GM21515 (cell line): Measurements from ENCODE around the gene MAP3K21.

ENCODE experiments used
- ATAC-seq: cut with Tn5 transposase; IDR thresholded peaks from one replicate; pipeline ENCODE4 v1.9.1; 2021; ENCODE audit not compliant: unreplicated experiment

Gene MAP3K21

DNA sequence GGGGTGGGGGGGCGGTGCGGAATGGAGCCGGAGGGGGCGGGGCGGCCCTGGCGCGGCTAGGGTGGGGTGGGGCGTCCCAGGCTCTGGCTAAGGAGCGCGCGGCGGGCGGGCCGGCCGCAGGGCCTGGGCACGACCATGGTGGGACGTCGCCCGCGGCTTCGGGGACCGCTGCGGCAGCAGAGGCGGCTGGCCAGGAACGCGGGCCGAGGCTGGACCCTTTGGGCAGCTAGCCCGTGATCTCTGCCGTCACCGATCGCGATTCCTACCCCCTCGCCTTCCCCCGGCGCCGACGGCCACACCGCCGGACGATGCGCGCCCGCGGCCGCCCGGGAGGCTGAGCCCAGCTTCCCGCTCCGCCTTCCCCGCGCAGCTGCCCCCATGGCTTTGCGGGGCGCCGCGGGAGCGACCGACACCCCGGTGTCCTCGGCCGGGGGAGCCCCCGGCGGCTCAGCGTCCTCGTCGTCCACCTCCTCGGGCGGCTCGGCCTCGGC, at the start of gene MAP3K21:
TSS of gene MAP3K21 (plus strand) at position 74 of the 491 bp plus-strand sequence. CDS start at position 379, 305 bp downstream.
- peak; percentile 36 for ATAC-seq

DNA sequence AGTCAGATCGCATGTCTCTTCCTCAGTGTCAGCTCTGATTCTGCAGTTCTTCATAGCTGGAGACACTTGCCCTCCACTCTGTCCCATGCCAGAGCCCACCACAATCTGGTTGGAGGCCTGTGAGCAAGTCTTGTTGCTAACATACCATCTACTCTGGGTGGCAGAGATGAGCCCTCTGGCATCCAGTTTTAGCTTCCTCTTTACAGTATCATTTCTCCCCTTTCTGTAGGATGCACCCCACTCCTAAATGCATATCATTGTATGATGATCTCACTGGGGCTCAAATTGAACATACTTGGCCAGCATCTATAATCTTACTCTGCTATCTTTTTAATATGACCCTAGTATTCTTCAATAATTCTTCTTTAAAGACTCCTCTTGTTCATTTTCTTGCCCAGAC, 48.9 kb upstream of the MAP3K21 start:
- ATAC-seq, result no peak

DNA sequence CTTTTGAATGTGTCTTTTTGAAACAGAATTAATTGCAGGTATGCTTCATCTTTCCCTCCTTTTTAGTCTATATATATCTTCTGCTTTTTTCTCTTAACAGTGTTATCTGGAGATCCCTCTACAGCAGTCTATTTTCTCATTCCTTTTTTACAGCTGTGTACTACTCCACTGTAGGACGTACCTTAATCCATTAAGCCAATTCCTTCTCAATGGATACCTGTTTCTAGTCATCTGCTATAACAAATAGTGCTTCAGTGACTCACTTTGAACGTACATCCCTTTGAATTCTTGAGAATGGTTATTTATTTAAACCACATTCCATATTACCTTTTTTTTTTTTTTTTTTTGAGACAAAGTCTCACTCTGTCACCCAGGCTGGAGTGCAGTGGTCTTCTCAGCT, 47.6 kb upstream of the MAP3K21 start:
- ATAC-seq, result no peak

DNA sequence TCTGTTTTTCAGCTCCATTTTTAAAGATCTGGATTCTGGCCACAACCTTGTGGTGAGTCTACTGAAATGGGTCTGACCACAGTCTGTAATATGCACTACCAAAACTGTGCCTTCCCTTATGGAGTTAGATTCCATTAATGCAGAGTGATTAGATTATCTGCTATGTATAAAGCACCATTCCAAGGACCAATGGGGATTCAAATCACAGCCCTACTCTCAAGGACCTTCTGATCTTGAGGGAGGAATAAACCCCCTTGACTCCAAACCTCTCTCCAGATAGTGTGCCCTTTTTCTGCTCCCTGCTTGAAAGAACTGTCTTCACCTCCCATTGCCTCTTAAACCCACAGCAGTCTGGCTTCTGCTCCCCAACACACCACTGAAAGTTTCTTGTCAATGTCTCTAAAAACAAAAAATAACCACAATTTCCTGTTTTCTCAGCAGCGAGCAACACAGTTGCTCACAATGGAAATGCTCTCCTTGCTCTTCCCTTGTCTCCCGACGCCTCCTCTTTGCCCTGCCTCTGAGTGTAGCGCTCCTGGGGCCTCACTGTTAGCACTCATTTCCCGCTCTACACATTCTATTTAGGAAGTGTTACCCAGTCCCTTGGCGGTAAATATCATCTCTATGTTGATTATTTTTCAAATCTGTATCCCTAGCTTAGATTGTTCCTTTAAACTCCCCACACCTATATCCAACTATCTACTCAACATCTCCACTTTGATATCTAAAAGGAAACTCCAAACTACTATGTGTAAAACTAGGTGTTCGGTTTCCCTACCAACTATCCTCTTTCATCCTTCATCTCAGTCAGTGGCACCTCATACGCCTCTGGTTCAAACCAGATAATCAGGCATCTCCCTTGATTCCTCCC, 45.6 kb upstream of the MAP3K21 start:
- peak; percentile 94 for ATAC-seq

DNA sequence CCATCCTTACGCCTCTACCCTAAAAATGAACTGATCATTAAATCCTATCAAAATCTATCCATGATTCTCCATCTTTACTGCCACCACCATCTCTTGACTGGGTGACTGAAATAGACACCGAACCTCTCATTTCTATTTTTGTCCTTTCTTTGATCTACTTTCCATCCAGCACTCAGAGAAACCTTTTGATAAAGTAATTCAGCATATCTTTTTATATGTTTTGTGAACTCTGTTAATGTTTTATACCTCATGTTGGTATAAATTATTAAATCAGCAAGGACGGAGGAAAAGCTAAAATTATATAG, 45.0 kb upstream of the MAP3K21 start:
- ATAC-seq, result no peak

DNA sequence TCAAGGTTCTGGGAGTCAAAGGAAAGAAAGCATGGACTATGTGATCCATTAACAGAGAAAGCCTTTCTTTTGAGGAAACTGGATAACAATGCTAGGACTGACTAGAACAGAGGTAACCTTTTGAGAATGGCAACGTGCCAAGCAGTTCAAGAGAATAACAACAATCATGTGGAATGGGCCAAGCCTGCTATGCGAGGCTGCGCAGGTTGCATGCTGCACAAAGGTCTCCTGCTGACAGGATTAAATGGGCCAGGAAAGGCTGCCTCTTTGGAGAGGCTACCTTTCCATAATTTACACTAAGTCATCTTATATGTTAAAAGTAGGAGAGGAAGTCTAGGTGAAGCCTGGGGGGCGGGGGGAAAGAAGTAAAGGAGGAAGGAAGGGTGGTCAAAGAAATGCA, 37.8 kb upstream of the MAP3K21 start:
- no peak for ATAC-seq

DNA sequence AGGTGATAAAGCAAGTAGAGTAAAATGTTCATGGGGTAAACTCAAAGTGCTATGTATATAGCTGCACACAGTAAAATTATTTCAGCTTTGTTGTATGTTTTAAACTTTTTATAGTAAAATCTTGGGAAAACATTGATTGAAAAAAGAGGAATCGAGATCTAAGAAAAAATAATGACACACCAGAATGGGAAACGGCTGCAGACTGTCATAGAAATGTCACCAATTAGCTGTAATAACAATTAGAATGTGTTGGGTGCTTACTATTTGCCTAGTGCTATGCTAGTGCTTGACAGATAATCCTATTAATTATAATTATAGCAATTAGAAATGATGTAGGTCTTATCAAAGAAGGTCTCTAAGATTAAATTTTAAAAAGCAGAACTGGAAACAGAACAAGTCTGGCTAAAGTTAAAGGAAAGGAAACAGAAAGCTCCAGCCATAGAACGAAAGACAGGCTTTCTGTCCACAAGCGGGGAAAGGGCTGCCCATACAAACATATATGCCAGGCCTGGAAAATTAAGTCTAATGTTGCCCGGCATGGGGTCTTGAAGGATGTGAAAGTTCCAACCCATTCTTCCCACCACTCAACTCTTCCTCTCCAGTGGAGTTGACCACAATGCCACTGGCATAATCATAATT, 37.0 kb upstream of the MAP3K21 start:
- ATAC-seq, result no peak

DNA sequence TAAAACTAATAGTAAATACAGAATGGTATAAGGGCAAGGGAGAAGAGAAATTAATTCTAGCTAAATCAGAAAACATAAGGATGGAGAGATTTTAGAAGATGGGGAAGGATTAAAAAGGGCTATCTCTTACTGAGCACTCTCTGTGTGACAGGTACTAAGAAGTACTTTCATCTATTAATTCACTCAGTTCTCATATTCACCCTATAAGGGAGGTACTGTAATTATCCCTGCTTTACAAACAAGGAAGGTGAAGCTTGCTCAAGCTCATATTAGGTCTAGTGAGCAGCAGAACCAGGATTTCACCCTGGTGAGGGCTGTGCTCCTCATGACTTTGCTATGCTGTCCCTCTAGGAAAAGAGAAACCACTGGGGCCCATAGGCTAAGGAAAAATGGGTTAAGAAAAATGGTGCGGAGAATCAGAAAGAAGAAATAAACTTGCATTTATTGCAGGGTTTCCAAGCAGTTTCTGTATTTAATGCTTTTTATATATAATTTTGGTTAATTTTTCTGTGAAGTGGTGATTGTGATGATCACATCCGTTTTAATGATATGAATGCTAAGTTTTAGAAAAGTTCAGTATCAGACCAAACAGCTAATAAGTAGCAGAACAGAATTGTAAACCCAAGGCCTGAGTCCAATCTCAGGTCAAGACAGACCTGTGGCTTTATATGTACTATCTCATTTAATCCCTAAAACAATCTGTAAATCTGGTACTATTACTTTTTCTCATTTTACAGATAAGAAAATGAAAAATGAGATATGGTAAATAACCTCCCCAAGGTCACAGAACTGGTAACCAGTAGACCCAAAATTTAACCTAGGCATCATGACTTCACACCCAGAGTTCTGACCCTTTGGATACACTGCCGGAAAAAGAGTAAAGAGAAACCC, 33.7 kb upstream of the MAP3K21 start:
- ATAC-seq, result no peak

DNA sequence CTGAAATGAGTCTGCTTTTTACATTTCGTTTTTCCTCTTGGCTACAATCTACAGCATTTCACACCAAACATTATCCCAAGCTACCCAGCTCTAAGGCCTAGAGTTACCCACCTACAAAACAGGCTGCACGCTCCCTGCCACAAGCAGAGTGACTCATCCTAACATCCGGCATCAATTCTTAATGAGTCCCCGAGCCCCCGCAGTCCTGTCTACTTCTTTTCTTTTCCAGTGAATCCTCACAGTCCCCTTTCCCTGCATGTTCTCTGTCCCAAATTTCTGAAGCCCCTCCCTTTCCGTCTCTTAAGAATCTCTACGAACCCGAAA, 32.6 kb upstream of the MAP3K21 start:
- peak; percentile 38 for ATAC-seq

DNA sequence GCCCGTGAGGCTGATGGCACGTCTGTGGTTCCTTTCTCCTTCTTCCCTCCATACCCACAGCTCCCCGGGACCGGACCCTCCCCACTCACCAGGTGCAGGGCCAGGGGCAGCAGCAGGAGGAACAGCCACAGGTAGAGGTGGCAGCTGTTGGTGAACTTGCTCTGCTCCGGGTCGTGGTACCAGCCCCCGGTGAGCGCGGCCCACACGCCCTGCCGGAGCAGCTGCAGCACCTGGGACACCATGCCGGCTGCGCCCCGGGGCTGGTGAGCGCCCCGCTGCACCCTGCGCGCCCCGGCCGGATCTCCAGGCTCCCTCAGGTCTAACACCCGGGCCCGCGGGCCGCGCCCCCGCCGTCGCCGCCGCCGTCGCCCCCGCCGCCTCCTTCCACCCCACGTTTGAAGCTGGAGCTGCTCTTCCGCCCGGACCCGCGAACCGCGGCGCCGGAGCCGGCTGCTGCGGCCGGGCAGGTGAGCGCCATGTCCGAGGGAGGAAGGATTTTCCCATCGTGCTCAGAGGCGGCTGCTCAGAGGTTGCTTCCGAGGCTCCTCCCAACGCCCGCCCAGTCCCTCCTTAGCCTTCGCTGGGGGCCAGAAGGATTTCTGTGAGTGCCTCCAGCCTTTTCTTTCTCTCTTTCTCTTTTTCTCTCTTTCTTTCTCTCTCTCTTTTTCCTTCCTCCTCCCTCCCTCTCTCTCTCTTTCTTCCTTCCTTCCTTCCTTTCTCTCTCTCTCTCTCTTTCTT, 32.1 kb upstream of the MAP3K21 start, which contains the start of gene PCNX2:
TSS of gene PCNX2 (minus strand) at position 489 of the 738 bp plus-strand sequence. CDS start at position 242, 247 bp downstream.
- peak; percentile 98 for ATAC-seq

DNA sequence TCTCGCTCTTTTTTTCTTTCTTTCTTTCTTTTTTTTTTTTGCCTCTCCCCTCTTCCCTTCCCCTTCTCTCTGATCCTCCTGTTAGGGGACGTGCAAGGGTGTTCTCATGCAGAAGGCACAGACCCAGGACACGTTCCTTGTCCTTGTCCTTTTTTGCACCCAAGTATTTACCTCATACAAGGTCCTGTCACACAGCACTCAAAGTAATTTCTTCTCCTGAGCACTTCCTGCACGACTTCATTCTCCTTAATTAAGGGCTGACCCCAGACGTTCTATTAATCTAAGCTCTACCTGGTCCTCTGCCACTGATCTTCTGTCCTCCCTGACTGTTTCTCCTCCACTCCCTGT, 31.6 kb upstream of the MAP3K21 start:
- ATAC-seq, result no peak

DNA sequence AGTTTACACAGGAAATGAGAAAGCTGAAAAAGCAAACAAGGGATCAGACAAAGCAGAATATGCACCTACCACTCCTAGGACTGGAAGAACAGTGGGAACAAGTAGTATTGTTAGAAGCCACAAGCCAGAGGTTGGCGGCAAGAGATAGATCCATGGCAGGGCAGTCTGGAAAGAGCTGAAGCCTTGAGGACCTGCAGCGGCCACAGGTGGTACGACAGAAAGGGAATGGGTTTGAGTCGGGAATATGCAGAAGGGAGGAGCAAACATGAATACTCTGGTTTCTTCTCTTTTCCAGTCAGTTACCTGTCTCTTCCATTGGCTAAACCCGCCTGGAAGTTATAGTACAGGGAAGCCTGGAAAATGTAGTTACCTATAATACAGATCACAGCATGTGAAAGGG, 28.1 kb upstream of the MAP3K21 start:
- ATAC-seq, result no peak

DNA sequence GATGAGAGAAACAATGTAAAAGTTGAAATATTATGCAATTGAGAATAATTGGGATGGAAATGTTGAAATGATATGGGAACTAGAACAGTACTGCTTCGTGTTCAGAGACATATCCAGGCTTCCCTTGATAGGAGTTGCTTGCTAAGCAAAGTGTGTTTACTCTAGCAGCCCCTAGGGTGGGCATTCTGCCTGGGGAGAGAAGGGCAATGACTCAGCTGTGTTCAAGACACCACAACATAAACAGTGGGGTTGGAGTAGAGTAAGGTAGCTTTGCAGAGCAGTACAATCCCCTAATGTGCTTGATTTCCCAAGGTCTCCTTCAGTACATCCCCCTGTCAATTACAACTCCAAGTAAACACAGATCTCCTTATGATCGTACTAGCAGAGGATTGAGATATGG, 27.2 kb upstream of the MAP3K21 start:
- no peak for ATAC-seq

DNA sequence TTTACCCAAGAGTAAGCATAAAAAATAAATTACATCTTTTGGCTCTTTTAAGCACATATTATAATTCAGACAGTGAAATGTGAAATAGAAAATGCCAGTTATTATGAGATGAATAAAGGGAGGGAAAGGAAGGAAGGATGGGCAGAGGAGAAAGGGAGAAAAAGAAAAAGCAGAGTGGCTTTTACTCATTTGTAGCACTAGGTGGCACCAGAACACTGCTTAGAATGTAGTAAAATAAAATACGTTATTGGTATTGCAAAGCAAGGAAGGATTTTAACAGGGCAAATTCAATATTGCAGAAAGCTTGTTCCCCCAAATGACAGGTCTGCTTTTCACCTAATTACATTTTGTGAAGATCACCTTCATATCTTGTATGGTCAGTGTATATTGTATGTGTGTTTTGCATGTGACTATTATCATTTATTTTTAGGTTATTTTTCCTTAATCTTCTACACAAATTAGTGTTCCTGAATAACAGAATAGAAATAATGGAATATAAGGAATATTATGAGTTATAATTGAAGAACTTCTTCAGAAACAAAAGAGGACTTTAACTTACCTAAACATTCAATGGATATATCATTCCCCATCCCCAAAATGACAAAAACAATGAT, 22.9 kb upstream of the MAP3K21 start:
- ATAC-seq, result no peak

DNA sequence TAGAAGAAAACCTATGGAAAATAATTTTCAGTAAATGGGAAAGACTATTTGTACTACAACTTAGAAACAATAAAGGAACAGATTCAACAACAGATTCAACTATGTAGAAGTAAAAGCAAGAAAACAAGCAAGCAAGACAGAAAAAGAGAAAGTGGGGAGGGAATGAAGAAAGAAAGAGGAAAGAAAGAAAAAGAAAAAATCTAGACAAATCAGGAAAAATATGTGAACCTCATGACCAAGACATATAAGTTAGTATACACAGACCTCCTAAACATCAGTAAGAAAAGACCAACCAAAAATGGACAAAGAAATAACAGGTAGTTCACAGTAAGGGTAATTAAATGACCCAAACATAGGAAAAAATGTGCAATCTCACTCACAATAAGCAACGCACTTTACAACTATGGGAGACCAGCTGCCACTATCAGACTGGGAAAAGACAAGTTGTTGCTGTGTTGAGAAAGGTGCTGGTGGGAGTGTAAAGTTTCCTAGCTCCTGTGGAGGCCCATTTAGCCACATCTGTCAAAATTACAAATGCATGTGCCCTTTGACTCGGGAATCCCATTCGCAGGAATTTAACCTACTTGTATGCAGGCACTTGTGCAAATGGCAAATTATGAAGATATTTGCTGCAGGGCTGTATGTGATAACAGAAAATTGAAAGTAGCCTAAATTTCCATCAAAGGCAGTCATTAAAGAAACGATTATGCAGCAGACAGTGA, 13.9 kb upstream of the MAP3K21 start:
- no peak for ATAC-seq

DNA sequence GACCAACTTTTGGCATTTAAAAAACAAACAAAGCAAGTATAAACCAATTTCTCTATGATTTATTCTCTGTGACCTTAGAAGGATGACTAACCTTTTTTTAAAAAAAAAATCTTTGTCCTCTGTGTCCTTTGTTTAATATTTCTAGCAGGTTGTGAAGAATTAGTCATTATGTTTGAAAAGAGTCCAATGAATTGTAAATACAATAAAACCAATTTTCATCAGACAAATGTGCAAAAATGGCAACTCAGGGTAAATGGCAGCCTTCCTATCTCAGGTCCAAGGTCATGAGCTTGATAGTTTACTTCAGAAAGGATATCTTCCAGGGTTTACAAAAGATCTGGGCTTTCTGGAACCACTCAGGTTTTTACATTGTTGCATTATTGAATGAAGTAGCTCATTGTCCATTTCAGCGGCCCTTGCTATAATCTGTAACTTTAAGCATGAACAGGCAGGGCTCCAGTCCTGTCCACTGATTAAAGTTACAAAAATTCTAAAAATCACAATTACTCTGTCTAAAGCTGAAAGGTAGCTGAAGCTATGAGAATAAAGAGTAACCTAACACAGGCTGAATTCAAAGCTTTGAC, 11.7 kb upstream of the MAP3K21 start:
- ATAC-seq, result no peak

DNA sequence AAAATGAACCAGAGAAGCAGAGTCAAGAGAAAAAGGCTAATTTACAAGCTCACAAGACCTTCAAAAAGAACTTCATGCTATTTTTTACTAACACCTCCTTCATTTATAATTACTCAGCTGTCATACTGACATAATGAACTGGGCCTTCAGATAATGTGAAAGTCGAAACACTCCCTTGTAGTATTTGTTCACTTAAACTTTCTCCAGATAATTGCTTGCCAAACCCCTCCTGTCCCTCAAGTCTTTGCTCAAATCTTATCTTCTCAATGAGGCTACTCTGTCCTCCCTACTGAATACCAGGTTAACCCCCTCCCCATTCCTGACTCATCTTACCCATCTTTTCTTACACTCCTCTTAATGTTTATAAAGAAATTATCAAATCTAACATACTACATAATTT, 11.1 kb upstream of the MAP3K21 start:
- ATAC-seq, result no peak

DNA sequence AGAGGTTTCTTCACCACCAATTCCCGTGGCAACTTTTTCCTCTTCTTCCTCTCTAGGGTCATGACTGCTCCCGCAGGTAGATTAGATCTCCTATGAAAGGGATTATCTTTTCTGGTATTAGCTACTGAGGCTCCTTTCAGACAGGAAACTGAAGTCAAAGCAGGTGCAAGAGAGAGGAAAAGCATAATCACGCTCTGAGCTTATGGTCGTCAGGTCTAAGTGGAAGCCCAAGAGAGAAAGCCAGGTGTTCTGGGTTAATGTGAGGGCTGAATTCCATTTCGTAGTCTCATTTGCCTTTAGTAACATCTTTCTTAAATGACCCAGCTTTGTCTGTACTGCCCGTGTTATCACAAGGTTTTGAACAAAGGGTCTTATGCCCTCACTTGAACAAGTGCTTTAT, 8.3 kb upstream of the MAP3K21 start:
- no peak for ATAC-seq

DNA sequence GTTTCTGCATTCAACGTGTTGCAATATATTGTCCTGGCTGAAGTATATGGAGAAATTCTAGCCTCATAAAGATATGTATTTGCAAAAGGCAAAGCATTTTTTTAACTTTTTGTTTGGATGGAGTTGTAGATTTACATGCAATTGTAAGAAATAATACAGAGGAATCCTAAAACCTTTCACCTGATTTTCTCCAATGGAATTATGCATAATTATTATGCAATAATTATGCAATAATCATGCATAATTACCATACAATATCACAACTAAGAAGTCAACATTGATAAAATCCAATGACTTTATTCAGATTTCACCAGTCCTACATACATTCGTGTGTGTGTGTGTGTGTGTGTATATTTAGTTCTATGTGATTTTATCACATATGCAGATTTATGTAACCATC, 7.5 kb upstream of the MAP3K21 start:
- no peak for ATAC-seq

DNA sequence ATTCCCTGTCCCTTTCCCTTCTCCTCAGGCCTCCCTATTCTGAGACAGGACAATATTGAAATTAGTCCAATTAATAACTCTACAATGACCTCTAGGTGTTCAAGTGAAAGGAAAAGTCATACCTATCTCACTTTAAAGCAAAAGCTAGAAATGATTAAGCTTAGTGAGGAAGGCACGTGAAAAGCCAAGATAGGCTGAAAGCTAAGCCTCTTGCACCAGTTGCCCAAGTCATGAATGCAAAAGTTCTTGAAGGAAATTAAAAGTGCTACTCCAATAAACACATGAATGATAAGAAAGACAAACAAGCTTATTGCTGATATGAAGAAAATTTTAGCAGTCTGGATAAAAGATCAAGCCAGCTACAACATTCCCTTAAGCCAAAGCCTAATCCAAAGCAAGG, 3.8 kb upstream of the MAP3K21 start:
- ATAC-seq, result no peak
